ENCODE measurements around the gene TMEM116.
"Not testable (repeated sequence)": the region's sequence is repeated elsewhere in the genome, so short reads cannot be mapped to it uniquely, and the experiment has no call there.

Gene TMEM116

GRCh38 chr12:111999129-111999528 is 13.8 kb downstream of the TMEM116 start:
- H3K9me3 Mint-ChIP-seq; H3K27ac Mint-ChIP-seq; H3K27me3 Mint-ChIP-seq (ENCODE audit: low read depth); H3K4me3 Mint-ChIP-seq; DNase-seq (ENCODE audit: low spot score): not testable (repeated sequence)
- Mint-ChIP-seq H3K36me3 (ENCODE audit: low read depth) (peaks cover 48% of the 10 kb centered on the region), H3K4me1 (ENCODE audit: low read depth) (peaks cover 54% of the 10 kb centered on the region)

GRCh38 chr12:111998015-111998414 is 14.9 kb downstream of the TMEM116 start:
- H3K27ac Mint-ChIP-seq: no peak overlapping the region
- H3K36me3 Mint-ChIP-seq (ENCODE audit: low read depth): peaks cover 45% of the 10 kb centered on the region
- DNase-seq (ENCODE audit: low spot score): no peak
- H3K4me3 Mint-ChIP-seq: no peak overlapping the region
- no peaks in the 10 kb centered on the region for H3K9me3 Mint-ChIP-seq
- H3K27me3 Mint-ChIP-seq (ENCODE audit: low read depth): no peaks in the 10 kb centered on the region
- H3K4me1 Mint-ChIP-seq (ENCODE audit: low read depth): peaks cover 62% of the 10 kb centered on the region

- no peaks in the 10 kb centered on the region for H3K9me3 Mint-ChIP-seq
- H3K27me3 Mint-ChIP-seq (ENCODE audit: low read depth): no peaks in the 10 kb centered on the region
- peaks cover 62% of the 10 kb centered on the region for H3K4me1 Mint-ChIP-seq (ENCODE audit: low read depth)
- H3K4me3 Mint-ChIP-seq: no peak overlapping the region
- H3K27ac Mint-ChIP-seq: no peak overlapping the region
- no peak for DNase-seq (ENCODE audit: low spot score)
- H3K36me3 Mint-ChIP-seq (ENCODE audit: low read depth): peaks cover 39% of the 10 kb centered on the region
Measured at GRCh38 chr12:111997300-111997699, 15.7 kb downstream of the TMEM116 start.

- H3K4me3 Mint-ChIP-seq: peak overlapping the region; percentile 80
- H3K27me3 Mint-ChIP-seq (ENCODE audit: low read depth): no peaks in the 10 kb centered on the region
- H3K36me3 Mint-ChIP-seq (ENCODE audit: low read depth): peaks cover 38% of the 10 kb centered on the region
- no peak for DNase-seq (ENCODE audit: low spot score)
- H3K27ac Mint-ChIP-seq: no peak overlapping the region
- no peaks in the 10 kb centered on the region for H3K9me3 Mint-ChIP-seq
- H3K4me1 Mint-ChIP-seq (ENCODE audit: low read depth): peaks cover 60% of the 10 kb centered on the region
Measured at GRCh38 chr12:111995782-111996480, 17.0 kb downstream of the TMEM116 start.

- Mint-ChIP-seq H3K27ac (peak overlapping the region; percentile 96), H3K36me3 (ENCODE audit: low read depth) (peaks cover 29% of the 10 kb centered on the region), H3K4me1 (ENCODE audit: low read depth) (peaks cover 55% of the 10 kb centered on the region), H3K4me3 (peak overlapping the region; percentile 80)
- H3K9me3 Mint-ChIP-seq; DNase-seq (ENCODE audit: low spot score); H3K27me3 Mint-ChIP-seq (ENCODE audit: low read depth): not testable (repeated sequence)
Measured at GRCh38 chr12:111994211-111995111, 18.5 kb downstream of the TMEM116 start.

GRCh38 chr12:111993292-111994150 is 19.4 kb downstream of the TMEM116 start:
- Mint-ChIP-seq H3K36me3 (ENCODE audit: low read depth) (peaks cover 29% of the 10 kb centered on the region), H3K9me3 (no peaks in the 10 kb centered on the region), H3K4me1 (ENCODE audit: low read depth) (peaks cover 51% of the 10 kb centered on the region), H3K4me3 (peak overlapping the region; percentile 80), H3K27me3 (ENCODE audit: low read depth) (no peaks in the 10 kb centered on the region), H3K27ac (peak overlapping the region; percentile 96)
- no peak for DNase-seq (ENCODE audit: low spot score)

GRCh38 chr12:111992464-111992863 is 20.5 kb downstream of the TMEM116 start:
- no peaks in the 10 kb centered on the region for H3K27me3 Mint-ChIP-seq (ENCODE audit: low read depth)
- peak overlapping the region; percentile 96 for H3K27ac Mint-ChIP-seq
- peaks cover 31% of the 10 kb centered on the region for H3K36me3 Mint-ChIP-seq (ENCODE audit: low read depth)
- H3K9me3 Mint-ChIP-seq: no peaks in the 10 kb centered on the region
- no peak for DNase-seq (ENCODE audit: low spot score)
- peak overlapping the region; percentile 80 for H3K4me3 Mint-ChIP-seq
- peaks cover 45% of the 10 kb centered on the region for H3K4me1 Mint-ChIP-seq (ENCODE audit: low read depth)

- peaks cover 43% of the 10 kb centered on the region for H3K4me1 Mint-ChIP-seq (ENCODE audit: low read depth)
- H3K27me3 Mint-ChIP-seq (ENCODE audit: low read depth): no peaks in the 10 kb centered on the region
Measured at GRCh38 chr12:111991946-111992345, 21.0 kb downstream of the TMEM116 start.

GRCh38 chr12:111991535-111991934 is 21.4 kb downstream of the TMEM116 start:
- peaks cover 28% of the 10 kb centered on the region for H3K36me3 Mint-ChIP-seq (ENCODE audit: low read depth)
- no peaks in the 10 kb centered on the region for H3K27me3 Mint-ChIP-seq (ENCODE audit: low read depth)
- DNase-seq (ENCODE audit: low spot score): no peak
- peak overlapping the region; percentile 31 for H3K4me3 Mint-ChIP-seq
- peak overlapping the region; percentile 96 for H3K27ac Mint-ChIP-seq
- peaks cover 42% of the 10 kb centered on the region for H3K4me1 Mint-ChIP-seq (ENCODE audit: low read depth)
- no peaks in the 10 kb centered on the region for H3K9me3 Mint-ChIP-seq

More at GRCh38 chr12:111991946-111992345, 21.0 kb downstream of the TMEM116 start:
- no peak for DNase-seq (ENCODE audit: low spot score)
- H3K4me3 Mint-ChIP-seq: peak overlapping the region; percentile 80
- no peaks in the 10 kb centered on the region for H3K9me3 Mint-ChIP-seq
- H3K36me3 Mint-ChIP-seq (ENCODE audit: low read depth): peaks cover 29% of the 10 kb centered on the region
- peak overlapping the region; percentile 96 for H3K27ac Mint-ChIP-seq

GRCh38 chr12:111984820-111985219 is 28.1 kb downstream of the TMEM116 start:
- H3K36me3 Mint-ChIP-seq (ENCODE audit: low read depth): peaks cover 17% of the 10 kb centered on the region
- H3K27me3 Mint-ChIP-seq (ENCODE audit: low read depth): no peaks in the 10 kb centered on the region
- peaks cover 3% of the 10 kb centered on the region for H3K4me1 Mint-ChIP-seq (ENCODE audit: low read depth)
- no peak overlapping the region for H3K27ac Mint-ChIP-seq
- H3K9me3 Mint-ChIP-seq: no peaks in the 10 kb centered on the region
- DNase-seq (ENCODE audit: low spot score): no peak
- no peak overlapping the region for H3K4me3 Mint-ChIP-seq

GRCh38 chr12:111981987-111982386 is 31.0 kb downstream of the TMEM116 start:
- no peak for DNase-seq (ENCODE audit: low spot score)
- Mint-ChIP-seq H3K27ac (no peak overlapping the region), H3K4me1 (ENCODE audit: low read depth) (peaks cover 6% of the 10 kb centered on the region), H3K9me3 (no peaks in the 10 kb centered on the region), H3K36me3 (ENCODE audit: low read depth) (peaks cover 8% of the 10 kb centered on the region), H3K4me3 (no peak overlapping the region), H3K27me3 (ENCODE audit: low read depth) (no peaks in the 10 kb centered on the region)

- no peak for DNase-seq (ENCODE audit: low spot score)
- Mint-ChIP-seq H3K27ac (no peak overlapping the region), H3K4me1 (ENCODE audit: low read depth) (peaks cover 10% of the 10 kb centered on the region), H3K27me3 (ENCODE audit: low read depth) (no peaks in the 10 kb centered on the region), H3K36me3 (ENCODE audit: low read depth) (peaks cover 8% of the 10 kb centered on the region), H3K4me3 (no peak overlapping the region), H3K9me3 (no peaks in the 10 kb centered on the region)
Measured at GRCh38 chr12:111980598-111980997, 32.4 kb downstream of the TMEM116 start.

GRCh38 chr12:111978545-111978944 is 34.4 kb downstream of the TMEM116 start:
- Mint-ChIP-seq H3K4me1 (ENCODE audit: low read depth) (peaks cover 10% of the 10 kb centered on the region), H3K36me3 (ENCODE audit: low read depth) (peaks cover 6% of the 10 kb centered on the region), H3K27ac (no peak overlapping the region), H3K27me3 (ENCODE audit: low read depth) (no peaks in the 10 kb centered on the region), H3K4me3 (no peak overlapping the region), H3K9me3 (no peaks in the 10 kb centered on the region)
- no peak for DNase-seq (ENCODE audit: low spot score)
